Stimulated activated naive CD8-positive, alpha-beta T cell treated with anti-CD3 and anti-CD28 coated beads, Interleukin-15, Interleukin-2, amounts not matched to agents 100 ng/mL and 50 ng/mL, for 24 hours (primary cell): ENCODE data around the gene CELF1.
"Not testable (repeated sequence)": the region's sequence is repeated elsewhere in the genome, so short reads cannot be mapped to it uniquely, and the experiment has no call there.

Experiments
- H3K27ac Mint-ChIP-seq: one replicate; pipeline ENCODE4 v1.8.0; 2021; ENCODE audit warnings: mild to moderate bottlenecking, mixed read lengths
- H3K27me3 Mint-ChIP-seq: one replicate; pipeline ENCODE4 v1.8.0; 2021; ENCODE audit warnings: mixed read lengths
- H3K36me3 Mint-ChIP-seq: one replicate; pipeline ENCODE4 v1.8.0; 2021; ENCODE audit warnings: low read depth, mixed read lengths
- H3K4me1 Mint-ChIP-seq: one replicate; pipeline ENCODE4 v1.8.0; 2021; ENCODE audit warnings: low read depth, mixed read lengths
- H3K4me3 Mint-ChIP-seq: one replicate; pipeline ENCODE4 v1.8.0; 2021; ENCODE audit warnings: mild to moderate bottlenecking, mixed read lengths
- H3K9me3 Mint-ChIP-seq: one replicate; pipeline ENCODE4 v1.8.0; 2021; ENCODE audit warnings: mixed read lengths

The CELF1 gene

GRCh38 chr11:47477753-47478152 is 75.2 kb downstream of the CELF1 start:
- H3K36me3 Mint-ChIP-seq = peaks cover 84% of the 10 kb centered on the region
- H3K4me3 Mint-ChIP-seq = no peak overlapping the region
- peaks cover 4% of the 10 kb centered on the region for H3K4me1 Mint-ChIP-seq
- no peaks in the 10 kb centered on the region for H3K9me3 Mint-ChIP-seq
- H3K27me3 Mint-ChIP-seq = no peaks in the 10 kb centered on the region
- H3K27ac Mint-ChIP-seq = peak overlapping the region; percentile 81

- Mint-ChIP-seq H3K36me3 (peaks cover 84% of the 10 kb centered on the region), H3K4me1 (peaks cover 4% of the 10 kb centered on the region), H3K9me3 (no peaks in the 10 kb centered on the region), H3K27ac (peak overlapping the region; percentile 81), H3K4me3 (no peak overlapping the region), H3K27me3 (no peaks in the 10 kb centered on the region)
Observed at GRCh38 chr11:47477323-47477722, 75.6 kb downstream of the CELF1 start.

DNA sequence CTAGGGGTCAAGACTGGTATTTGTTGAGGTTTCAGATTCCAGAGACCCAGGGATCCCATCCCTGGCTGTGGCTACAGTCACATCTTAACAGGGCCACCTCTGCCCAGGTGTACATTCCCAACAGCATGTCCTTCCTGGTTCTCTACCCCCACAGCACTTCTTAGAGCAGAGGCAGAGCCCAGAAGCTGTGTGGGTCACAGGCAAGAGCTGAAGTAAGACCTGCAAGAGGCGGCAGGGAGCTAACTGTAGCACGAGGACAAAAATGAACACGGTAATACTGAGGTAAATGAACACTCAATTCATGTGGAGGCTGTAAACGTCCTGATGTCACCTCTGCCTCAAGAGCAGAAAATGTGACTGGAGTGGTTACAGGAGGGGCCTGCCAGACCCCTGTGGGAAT is 82.3 kb downstream of the CELF1 start:
- H3K27ac Mint-ChIP-seq = no peak overlapping the region
- peaks cover 76% of the 10 kb centered on the region for H3K36me3 Mint-ChIP-seq
- H3K4me3 Mint-ChIP-seq = no peak overlapping the region
- H3K9me3 Mint-ChIP-seq = no peaks in the 10 kb centered on the region
- no peaks in the 10 kb centered on the region for H3K27me3 Mint-ChIP-seq
- H3K4me1 Mint-ChIP-seq = peaks cover 6% of the 10 kb centered on the region

DNA sequence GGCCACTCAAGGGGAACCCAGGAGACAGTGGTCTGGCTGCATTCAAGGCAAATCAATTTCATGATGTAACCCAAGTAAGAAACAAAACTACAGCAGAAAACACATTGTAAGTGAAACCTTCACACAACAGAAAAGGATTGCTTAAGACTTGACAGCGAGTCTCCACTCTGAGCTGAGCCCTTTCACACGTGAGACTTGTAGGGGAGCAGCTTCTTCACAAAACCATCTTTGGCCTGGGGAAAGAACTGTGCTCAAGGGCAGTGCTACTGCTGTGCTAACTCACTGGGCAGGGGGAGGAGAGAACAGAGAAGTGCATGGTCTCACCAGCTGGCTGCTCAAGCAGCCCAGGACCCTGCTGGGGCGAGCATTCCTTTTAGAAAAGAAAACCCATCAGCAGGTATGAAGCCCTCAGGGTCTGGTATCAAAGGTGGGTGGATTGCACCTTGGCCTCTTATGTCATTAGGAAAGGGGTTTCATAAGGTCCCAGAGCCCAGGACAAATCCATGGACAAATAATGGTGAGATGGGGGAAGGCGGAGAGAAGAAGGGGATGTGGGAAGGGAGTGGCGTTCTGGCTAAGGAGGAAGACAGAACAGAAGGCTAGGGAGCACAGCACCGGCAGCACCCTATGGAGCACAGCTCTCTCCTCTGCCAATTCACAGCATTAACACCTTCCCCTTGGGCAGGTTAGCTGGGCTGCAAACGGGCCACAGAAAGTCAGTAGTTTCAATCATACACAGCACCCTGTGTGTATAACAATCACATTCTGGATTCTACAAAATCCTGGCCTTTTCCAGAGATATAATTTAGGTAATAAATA is 83.4 kb downstream of the CELF1 start:
- H3K4me1 Mint-ChIP-seq = peaks cover 6% of the 10 kb centered on the region
- no peaks in the 10 kb centered on the region for H3K9me3 Mint-ChIP-seq
- no peaks in the 10 kb centered on the region for H3K27me3 Mint-ChIP-seq
- no peak overlapping the region for H3K4me3 Mint-ChIP-seq
- peaks cover 71% of the 10 kb centered on the region for H3K36me3 Mint-ChIP-seq
- H3K27ac Mint-ChIP-seq = peak overlapping the region; percentile 36

GRCh38 chr11:47468598-47469214 is 84.2 kb downstream of the CELF1 start:
- Mint-ChIP-seq H3K4me1 (peaks cover 6% of the 10 kb centered on the region), H3K36me3 (peaks cover 65% of the 10 kb centered on the region), H3K4me3 (no peak overlapping the region), H3K27ac (peak overlapping the region; percentile 80), H3K27me3 (no peaks in the 10 kb centered on the region), H3K9me3 (no peaks in the 10 kb centered on the region)

- no peaks in the 10 kb centered on the region for H3K9me3 Mint-ChIP-seq
- no peak overlapping the region for H3K4me3 Mint-ChIP-seq
- H3K36me3 Mint-ChIP-seq = peaks cover 52% of the 10 kb centered on the region
- no peaks in the 10 kb centered on the region for H3K27me3 Mint-ChIP-seq
- H3K4me1 Mint-ChIP-seq = peaks cover 6% of the 10 kb centered on the region
- H3K27ac Mint-ChIP-seq = peak overlapping the region; percentile 54
Observed at GRCh38 chr11:47467357-47467756, 85.6 kb downstream of the CELF1 start.

DNA sequence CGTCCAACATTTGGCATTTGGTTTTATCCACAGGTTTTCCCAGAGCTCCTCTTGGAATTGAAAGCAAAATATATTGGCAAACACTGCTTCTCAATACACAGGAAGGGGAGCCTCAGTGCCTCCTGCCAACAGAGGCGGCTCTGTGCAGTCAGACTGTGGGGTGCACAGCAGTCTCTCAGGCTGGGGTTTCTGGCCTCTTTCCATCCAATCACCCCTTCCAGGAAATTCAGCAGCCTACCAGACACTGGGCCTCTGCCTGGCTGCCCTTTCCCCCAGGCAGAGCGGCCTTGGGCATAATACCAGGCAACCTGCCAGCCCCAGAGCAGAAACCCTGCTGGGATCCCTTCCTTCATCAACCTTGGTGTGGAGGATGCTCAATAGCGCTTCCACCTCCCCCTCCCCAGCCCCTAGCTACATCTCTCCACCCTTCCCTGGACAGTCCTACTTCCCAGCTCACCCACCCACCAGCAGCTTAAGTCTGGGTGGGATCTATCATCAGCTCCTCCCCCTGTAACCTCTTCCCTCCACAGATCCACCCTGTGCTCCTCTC is 86.2 kb downstream of the CELF1 start:
- H3K27ac Mint-ChIP-seq = peak overlapping the region; percentile 54
- H3K27me3 Mint-ChIP-seq = no peaks in the 10 kb centered on the region
- peaks cover 47% of the 10 kb centered on the region for H3K36me3 Mint-ChIP-seq
- peaks cover 6% of the 10 kb centered on the region for H3K4me1 Mint-ChIP-seq
- no peak overlapping the region for H3K4me3 Mint-ChIP-seq
- no peaks in the 10 kb centered on the region for H3K9me3 Mint-ChIP-seq

DNA sequence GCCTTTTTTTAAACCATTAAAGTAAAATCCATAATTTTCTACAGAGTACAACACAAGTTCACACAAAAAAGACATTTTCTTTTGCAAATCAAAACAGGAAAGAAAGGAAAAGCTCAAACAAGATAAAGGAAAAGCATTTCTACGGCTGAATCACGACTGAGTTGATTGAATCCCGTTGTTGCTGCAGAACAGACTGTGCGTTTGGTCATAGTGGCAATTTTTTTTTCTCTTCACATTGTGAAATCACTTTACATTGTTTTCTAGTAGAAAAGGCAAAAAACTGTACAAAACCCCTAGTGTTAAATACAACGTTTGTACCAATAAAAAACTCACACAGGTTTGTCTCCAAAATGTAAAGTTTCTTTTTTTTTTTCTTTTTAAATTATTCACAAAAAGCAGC is 86.7 kb downstream of the CELF1 start:
- Mint-ChIP-seq H3K9me3 (no peaks in the 10 kb centered on the region), H3K36me3 (peaks cover 42% of the 10 kb centered on the region), H3K27ac (no peak overlapping the region), H3K27me3 (no peaks in the 10 kb centered on the region), H3K4me1 (peaks cover 6% of the 10 kb centered on the region), H3K4me3 (no peak overlapping the region)

GRCh38 chr11:47464483-47464882 is 88.4 kb downstream of the CELF1 start:
- Mint-ChIP-seq H3K27ac (no peak overlapping the region), H3K4me3 (no peak overlapping the region), H3K9me3 (no peaks in the 10 kb centered on the region), H3K36me3 (peaks cover 28% of the 10 kb centered on the region), H3K27me3 (no peaks in the 10 kb centered on the region), H3K4me1 (peaks cover 6% of the 10 kb centered on the region)

GRCh38 chr11:47461876-47462275 is 91.1 kb downstream of the CELF1 start:
- Mint-ChIP-seq H3K36me3 (peaks cover 11% of the 10 kb centered on the region), H3K27ac (no peak overlapping the region), H3K9me3 (no peaks in the 10 kb centered on the region), H3K4me3 (no peak overlapping the region), H3K27me3 (no peaks in the 10 kb centered on the region), H3K4me1 (peaks cover under 1% of the 10 kb centered on the region)

DNA sequence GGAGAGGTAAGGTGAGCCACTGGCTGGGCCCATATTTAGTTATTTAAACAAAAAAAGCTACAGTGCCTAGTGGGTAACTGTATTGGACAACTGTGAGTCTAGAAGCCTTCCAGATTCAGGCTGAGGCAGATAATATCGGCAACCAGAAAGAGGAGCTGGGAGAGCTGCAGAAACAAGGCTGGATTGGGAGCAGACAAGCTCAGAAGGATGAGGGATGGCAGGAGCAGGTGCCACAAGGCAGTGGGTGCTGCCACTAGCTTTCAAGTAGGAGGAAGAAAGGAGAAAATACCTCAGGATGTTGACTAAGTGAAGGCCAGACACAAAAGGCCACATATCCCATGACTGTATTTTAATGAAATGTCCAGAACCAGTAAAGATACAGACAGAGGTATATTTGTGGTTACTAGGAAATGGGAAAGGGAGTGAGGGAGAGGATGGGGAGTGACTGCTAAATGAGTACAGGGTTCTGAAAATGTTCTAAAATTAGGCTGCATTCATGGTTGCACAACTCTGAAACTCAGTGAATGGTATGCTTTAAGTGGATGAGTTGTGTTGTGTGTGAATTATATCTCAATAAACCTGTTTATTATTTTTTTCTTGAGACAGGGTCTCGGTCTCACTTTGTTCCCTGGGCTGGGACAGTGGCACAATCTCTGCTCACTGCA is 92.2 kb downstream of the CELF1 start:
- Mint-ChIP-seq H3K36me3 (peaks cover 6% of the 10 kb centered on the region), H3K4me1 (no peaks in the 10 kb centered on the region), H3K27me3 (no peaks in the 10 kb centered on the region), H3K27ac (no peak overlapping the region), H3K4me3 (no peak overlapping the region), H3K9me3 (no peaks in the 10 kb centered on the region)

GRCh38 chr11:47454258-47454671 is 98.7 kb downstream of the CELF1 start:
- not testable (repeated sequence) for H3K4me3 Mint-ChIP-seq, H3K27ac Mint-ChIP-seq, H3K36me3 Mint-ChIP-seq, H3K4me1 Mint-ChIP-seq, H3K9me3 Mint-ChIP-seq, H3K27me3 Mint-ChIP-seq

- Mint-ChIP-seq H3K27me3 (no peaks in the 10 kb centered on the region), H3K36me3 (no peaks in the 10 kb centered on the region), H3K27ac (no peak overlapping the region), H3K9me3 (no peaks in the 10 kb centered on the region), H3K4me3 (no peak overlapping the region), H3K4me1 (no peaks in the 10 kb centered on the region)
Observed at GRCh38 chr11:47453365-47453764, 99.6 kb downstream of the CELF1 start.

GRCh38 chr11:47451990-47452389 is 100.9 kb downstream of the CELF1 start:
- no peaks in the 10 kb centered on the region for H3K27me3 Mint-ChIP-seq
- no peaks in the 10 kb centered on the region for H3K36me3 Mint-ChIP-seq
- no peaks in the 10 kb centered on the region for H3K4me1 Mint-ChIP-seq
- no peaks in the 10 kb centered on the region for H3K9me3 Mint-ChIP-seq
- H3K4me3 Mint-ChIP-seq = no peak overlapping the region
- no peak overlapping the region for H3K27ac Mint-ChIP-seq

DNA sequence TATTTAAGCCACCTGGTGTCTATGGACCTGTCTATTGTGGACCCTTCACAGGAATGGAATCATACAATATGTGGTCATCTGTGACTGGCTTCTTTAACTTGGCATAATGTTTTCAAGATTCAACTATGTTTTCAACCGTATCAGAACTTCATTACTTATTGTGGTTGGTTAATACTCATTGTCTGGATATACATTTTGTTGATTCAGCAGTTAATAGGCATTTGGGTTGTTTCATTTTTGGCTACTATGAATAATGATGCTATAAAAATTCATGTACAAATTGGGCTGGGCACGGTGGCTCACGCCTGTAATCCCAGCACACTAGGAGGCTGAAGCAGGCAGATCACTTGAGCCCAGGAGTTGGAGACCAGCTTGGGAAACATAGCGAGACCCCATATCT is 101.5 kb downstream of the CELF1 start:
- no peaks in the 10 kb centered on the region for H3K4me1 Mint-ChIP-seq
- H3K27ac Mint-ChIP-seq = no peak overlapping the region
- H3K36me3 Mint-ChIP-seq = no peaks in the 10 kb centered on the region
- no peaks in the 10 kb centered on the region for H3K27me3 Mint-ChIP-seq
- no peak overlapping the region for H3K4me3 Mint-ChIP-seq
- H3K9me3 Mint-ChIP-seq = no peaks in the 10 kb centered on the region
